ENCODE data around the gene ZNF316.

DNA sequence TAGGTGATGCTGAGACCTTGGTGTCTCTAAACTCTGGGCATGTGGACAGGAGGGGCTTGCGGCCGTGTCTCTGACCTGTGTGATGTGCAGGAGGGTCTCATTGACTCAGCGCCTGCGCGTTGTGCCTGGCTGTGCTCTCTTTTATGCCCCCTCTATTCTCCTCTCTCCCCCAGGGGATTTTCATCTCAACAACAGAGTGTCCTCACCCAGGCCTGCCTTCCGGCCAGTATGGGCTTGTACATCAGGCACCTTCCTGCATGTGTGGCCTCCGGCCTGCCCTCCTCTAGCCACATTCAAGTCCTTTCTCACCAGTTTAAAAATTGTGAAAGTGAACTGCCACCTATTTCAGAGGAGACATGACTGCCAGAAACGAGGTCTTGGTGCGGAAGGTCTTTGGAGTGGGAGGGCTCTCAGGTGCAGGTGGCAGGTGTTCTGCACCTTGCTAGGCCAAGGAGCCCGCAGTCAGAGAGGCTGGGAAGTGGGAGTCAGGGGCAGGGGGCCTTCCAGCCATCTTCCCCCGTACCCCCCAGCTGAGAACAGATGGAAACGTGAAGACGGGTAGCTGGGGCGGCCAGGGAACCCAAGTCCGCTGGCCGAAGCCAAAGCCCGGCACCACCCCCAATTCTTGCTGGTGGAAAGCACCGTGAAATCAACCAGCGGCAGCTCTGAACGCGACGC is 47.8 kb upstream of the ZNF316 start:
- no peak for TF ChIP-seq POLR2A (IDR thresholded peaks at IDR 0.05)
- TF ChIP-seq, protein P1, sequence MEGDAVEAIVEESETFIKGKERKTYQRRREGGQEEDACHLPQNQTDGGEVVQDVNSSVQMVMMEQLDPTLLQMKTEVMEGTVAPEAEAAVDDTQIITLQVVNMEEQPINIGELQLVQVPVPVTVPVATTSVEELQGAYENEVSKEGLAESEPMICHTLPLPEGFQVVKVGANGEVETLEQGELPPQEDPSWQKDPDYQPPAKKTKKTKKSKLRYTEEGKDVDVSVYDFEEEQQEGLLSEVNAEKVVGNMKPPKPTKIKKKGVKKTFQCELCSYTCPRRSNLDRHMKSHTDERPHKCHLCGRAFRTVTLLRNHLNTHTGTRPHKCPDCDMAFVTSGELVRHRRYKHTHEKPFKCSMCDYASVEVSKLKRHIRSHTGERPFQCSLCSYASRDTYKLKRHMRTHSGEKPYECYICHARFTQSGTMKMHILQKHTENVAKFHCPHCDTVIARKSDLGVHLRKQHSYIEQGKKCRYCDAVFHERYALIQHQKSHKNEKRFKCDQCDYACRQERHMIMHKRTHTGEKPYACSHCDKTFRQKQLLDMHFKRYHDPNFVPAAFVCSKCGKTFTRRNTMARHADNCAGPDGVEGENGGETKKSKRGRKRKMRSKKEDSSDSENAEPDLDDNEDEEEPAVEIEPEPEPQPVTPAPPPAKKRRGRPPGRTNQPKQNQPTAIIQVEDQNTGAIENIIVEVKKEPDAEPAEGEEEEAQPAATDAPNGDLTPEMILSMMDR (IDR thresholded peaks at IDR 0.05), result no peak
